ENCODE results near the gene AMBN. TPM values are rescaled to one million over a fixed set of nuclear protein-coding genes. Genes with fewer than 3 reads are reported as not detected.

AMBN gene
- total RNA-seq, 1 donor from 2014 or later = not detected

GRCh38 chr4:70607334-70607853 is 15.3 kb downstream of the AMBN start:
- no peaks in the 10 kb centered on the region for H3K9me3 Mint-ChIP-seq (ENCODE audit: low read depth)
- no peaks in the 10 kb centered on the region for H3K36me3 Mint-ChIP-seq (ENCODE audit: insufficient read depth)
- no peaks in the 10 kb centered on the region for H3K4me1 Mint-ChIP-seq (ENCODE audit: low read depth)
- no peak for DNase-seq (ENCODE audit: low spot score, unreplicated experiment)
- H3K27ac Mint-ChIP-seq = no peak overlapping the region
- TF ChIP-seq CTCF (IDR thresholded peaks at IDR 0.05; ENCODE audit: unreplicated experiment) = no peak
- H3K27me3 Mint-ChIP-seq = no peaks in the 10 kb centered on the region
- no peak overlapping the region for H3K4me3 Mint-ChIP-seq (ENCODE audit: low read depth)

GRCh38 chr4:70608324-70608723 is 16.3 kb downstream of the AMBN start:
- no peak overlapping the region for H3K27ac Mint-ChIP-seq
- H3K27me3 Mint-ChIP-seq = no peaks in the 10 kb centered on the region
- no peaks in the 10 kb centered on the region for H3K36me3 Mint-ChIP-seq (ENCODE audit: insufficient read depth)
- H3K9me3 Mint-ChIP-seq (ENCODE audit: low read depth) = no peaks in the 10 kb centered on the region
- H3K4me3 Mint-ChIP-seq (ENCODE audit: low read depth) = no peak overlapping the region
- no peak for DNase-seq (ENCODE audit: low spot score, unreplicated experiment)
- TF ChIP-seq CTCF (IDR thresholded peaks at IDR 0.05; ENCODE audit: unreplicated experiment) = no peak
- H3K4me1 Mint-ChIP-seq (ENCODE audit: low read depth) = peaks cover 7% of the 10 kb centered on the region

- Mint-ChIP-seq H3K27me3 (no peaks in the 10 kb centered on the region), H3K27ac (no peak overlapping the region), H3K36me3 (ENCODE audit: insufficient read depth) (no peaks in the 10 kb centered on the region), H3K4me3 (ENCODE audit: low read depth) (no peak overlapping the region), H3K9me3 (ENCODE audit: low read depth) (no peaks in the 10 kb centered on the region), H3K4me1 (ENCODE audit: low read depth) (peaks cover 27% of the 10 kb centered on the region)
- TF ChIP-seq CTCF (IDR thresholded peaks at IDR 0.05; ENCODE audit: unreplicated experiment) = no peak
- DNase-seq (ENCODE audit: low spot score, unreplicated experiment) = no peak
These were observed 21.5 kb downstream of the AMBN start for GRCh38 chr4:70613306-70614183.

GRCh38 chr4:70614184-70614555 is 22.1 kb downstream of the AMBN start:
- Mint-ChIP-seq H3K9me3 (ENCODE audit: low read depth) (no peaks in the 10 kb centered on the region), H3K27ac (no peak overlapping the region), H3K4me1 (ENCODE audit: low read depth) (peaks cover 27% of the 10 kb centered on the region), H3K27me3 (no peaks in the 10 kb centered on the region), H3K36me3 (ENCODE audit: insufficient read depth) (no peaks in the 10 kb centered on the region), H3K4me3 (ENCODE audit: low read depth) (no peak overlapping the region)
- no peak for DNase-seq (ENCODE audit: low spot score, unreplicated experiment)
- TF ChIP-seq CTCF (IDR thresholded peaks at IDR 0.05; ENCODE audit: unreplicated experiment) = no peak

GRCh38 chr4:70619288-70619687 is 27.2 kb downstream of the AMBN start:
- Mint-ChIP-seq H3K4me1 (ENCODE audit: low read depth) (peaks cover 12% of the 10 kb centered on the region), H3K9me3 (ENCODE audit: low read depth) (no peaks in the 10 kb centered on the region), H3K36me3 (ENCODE audit: insufficient read depth) (no peaks in the 10 kb centered on the region), H3K27me3 (no peaks in the 10 kb centered on the region), H3K4me3 (ENCODE audit: low read depth) (no peak overlapping the region), H3K27ac (no peak overlapping the region)
- no peak for DNase-seq (ENCODE audit: low spot score, unreplicated experiment)
- TF ChIP-seq CTCF (IDR thresholded peaks at IDR 0.05; ENCODE audit: unreplicated experiment) = no peak

All from progenitor cell of endocrine pancreas (in vitro differentiated cells).